H1 (cell line): ENCODE results near the gene NAE1. TPM values are rescaled to one million over a fixed set of nuclear protein-coding genes. Genes with fewer than 3 reads are reported as not detected.

Experiments used
- CBX5 ChIP-seq: fragments of 300-800, 300-1000 bp; sonication (generic); IDR thresholded peaks from 2 replicates; pipeline ENCODE4 v1.7.1; 2016; ENCODE audit warnings: antibody characterized with exemption, low read length, low read depth
- CTBP2 ChIP-seq: IDR thresholded peaks from 2 replicates; pipeline ENCODE4 v1.7.0; 2011; ENCODE audit warnings: borderline replicate concordance, mild to moderate bottlenecking, moderate library complexity, mixed read lengths, low read length; ENCODE audit not compliant: insufficient read depth, insufficient read length
- EP300 ChIP-seq, 2 experiments: IDR thresholded peaks; 1 replicate in 1 of 2; 2 replicates in 1 of 2; pipeline ENCODE4 v1.6.1; 2011 to 2012; ENCODE audit warnings: low read depth in 2 of 2, low read length in 2 of 2, mild to moderate bottlenecking in 2 of 2, borderline replicate concordance in 1 of 2, inconsistent platforms in 1 of 2, moderate library complexity in 1 of 2
- JUND ChIP-seq: IDR thresholded peaks from 2 replicates; pipeline ENCODE4 v1.6.1; 2011; ENCODE audit warnings: mild to moderate bottlenecking, improper control_type of control experiment, low read length
- KDM4A ChIP-seq: IDR thresholded peaks from one replicate; pipeline ENCODE4 v1.7.1; 2012; ENCODE audit warnings: low read depth, mild to moderate bottlenecking, moderate library complexity, low read length, inconsistent platforms; ENCODE audit not compliant: severe bottlenecking
- POLR2AphosphoS5 ChIP-seq: IDR thresholded peaks from 2 replicates; pipeline ENCODE4 v1.6.1; 2011; ENCODE audit warnings: low read depth, low read length
- SIX5 ChIP-seq: IDR thresholded peaks from 2 replicates; pipeline ENCODE4 v1.6.1; 2011; ENCODE audit warnings: mild to moderate bottlenecking, low read depth, low read length
- TCF12 ChIP-seq: IDR thresholded peaks from 2 replicates; pipeline ENCODE4 v1.6.1; 2011; ENCODE audit warnings: low read depth, mild to moderate bottlenecking, low read length
- polyA plus RNA-seq, 7 experiments: library from polyadenylated mRNA; depleted of rRNA in 3 of 7; stranded (reverse) in 5 of 7; unstranded in 2 of 7; fragments of >200 nt in 5 of 7; fragments of 200-250 nt in 2 of 7; gene quantifications; 1 replicate in 5 of 7; 2 replicates in 1 of 7; 4 replicates in 1 of 7; pipeline versions ENCODE4 v1.2.1 to v1.2.3, GENCODE V29; 2011 to 2013; ENCODE audit warnings: missing spikeins in 2 of 7, mixed read lengths in 2 of 7
- total RNA-seq: library from RNA; stranded (reverse); fragmentation: NEBNext Ultra II Directional; extraction: Animal tissue kit (Norgen Biotek cat#: 25700); gene quantifications from 2 replicates; pipeline ENCODE4 v1.2.1, GENCODE V29; 2021
- TF ChIP-seq, protein P1 (sequence below): fragments of 300-600 bp; sonication (generic); IDR thresholded peaks from 2 replicates; pipeline ENCODE4 v1.7.1; 2012; ENCODE audit warnings: low read length, moderate library complexity, mild to moderate bottlenecking, inconsistent platforms; ENCODE audit not compliant: insufficient replicate concordance

NAE1 gene
- total and polyA plus RNA-seq, 2 of the 8 experiments (the other 6 are each of a cell fraction or from before 2014, with no cell fraction given), result 66.6 to 155 TPM

GRCh38 chr16:66814734-66815133, 16.0 kb downstream of the NAE1 start (continued):
- TF ChIP-seq, protein P1, sequence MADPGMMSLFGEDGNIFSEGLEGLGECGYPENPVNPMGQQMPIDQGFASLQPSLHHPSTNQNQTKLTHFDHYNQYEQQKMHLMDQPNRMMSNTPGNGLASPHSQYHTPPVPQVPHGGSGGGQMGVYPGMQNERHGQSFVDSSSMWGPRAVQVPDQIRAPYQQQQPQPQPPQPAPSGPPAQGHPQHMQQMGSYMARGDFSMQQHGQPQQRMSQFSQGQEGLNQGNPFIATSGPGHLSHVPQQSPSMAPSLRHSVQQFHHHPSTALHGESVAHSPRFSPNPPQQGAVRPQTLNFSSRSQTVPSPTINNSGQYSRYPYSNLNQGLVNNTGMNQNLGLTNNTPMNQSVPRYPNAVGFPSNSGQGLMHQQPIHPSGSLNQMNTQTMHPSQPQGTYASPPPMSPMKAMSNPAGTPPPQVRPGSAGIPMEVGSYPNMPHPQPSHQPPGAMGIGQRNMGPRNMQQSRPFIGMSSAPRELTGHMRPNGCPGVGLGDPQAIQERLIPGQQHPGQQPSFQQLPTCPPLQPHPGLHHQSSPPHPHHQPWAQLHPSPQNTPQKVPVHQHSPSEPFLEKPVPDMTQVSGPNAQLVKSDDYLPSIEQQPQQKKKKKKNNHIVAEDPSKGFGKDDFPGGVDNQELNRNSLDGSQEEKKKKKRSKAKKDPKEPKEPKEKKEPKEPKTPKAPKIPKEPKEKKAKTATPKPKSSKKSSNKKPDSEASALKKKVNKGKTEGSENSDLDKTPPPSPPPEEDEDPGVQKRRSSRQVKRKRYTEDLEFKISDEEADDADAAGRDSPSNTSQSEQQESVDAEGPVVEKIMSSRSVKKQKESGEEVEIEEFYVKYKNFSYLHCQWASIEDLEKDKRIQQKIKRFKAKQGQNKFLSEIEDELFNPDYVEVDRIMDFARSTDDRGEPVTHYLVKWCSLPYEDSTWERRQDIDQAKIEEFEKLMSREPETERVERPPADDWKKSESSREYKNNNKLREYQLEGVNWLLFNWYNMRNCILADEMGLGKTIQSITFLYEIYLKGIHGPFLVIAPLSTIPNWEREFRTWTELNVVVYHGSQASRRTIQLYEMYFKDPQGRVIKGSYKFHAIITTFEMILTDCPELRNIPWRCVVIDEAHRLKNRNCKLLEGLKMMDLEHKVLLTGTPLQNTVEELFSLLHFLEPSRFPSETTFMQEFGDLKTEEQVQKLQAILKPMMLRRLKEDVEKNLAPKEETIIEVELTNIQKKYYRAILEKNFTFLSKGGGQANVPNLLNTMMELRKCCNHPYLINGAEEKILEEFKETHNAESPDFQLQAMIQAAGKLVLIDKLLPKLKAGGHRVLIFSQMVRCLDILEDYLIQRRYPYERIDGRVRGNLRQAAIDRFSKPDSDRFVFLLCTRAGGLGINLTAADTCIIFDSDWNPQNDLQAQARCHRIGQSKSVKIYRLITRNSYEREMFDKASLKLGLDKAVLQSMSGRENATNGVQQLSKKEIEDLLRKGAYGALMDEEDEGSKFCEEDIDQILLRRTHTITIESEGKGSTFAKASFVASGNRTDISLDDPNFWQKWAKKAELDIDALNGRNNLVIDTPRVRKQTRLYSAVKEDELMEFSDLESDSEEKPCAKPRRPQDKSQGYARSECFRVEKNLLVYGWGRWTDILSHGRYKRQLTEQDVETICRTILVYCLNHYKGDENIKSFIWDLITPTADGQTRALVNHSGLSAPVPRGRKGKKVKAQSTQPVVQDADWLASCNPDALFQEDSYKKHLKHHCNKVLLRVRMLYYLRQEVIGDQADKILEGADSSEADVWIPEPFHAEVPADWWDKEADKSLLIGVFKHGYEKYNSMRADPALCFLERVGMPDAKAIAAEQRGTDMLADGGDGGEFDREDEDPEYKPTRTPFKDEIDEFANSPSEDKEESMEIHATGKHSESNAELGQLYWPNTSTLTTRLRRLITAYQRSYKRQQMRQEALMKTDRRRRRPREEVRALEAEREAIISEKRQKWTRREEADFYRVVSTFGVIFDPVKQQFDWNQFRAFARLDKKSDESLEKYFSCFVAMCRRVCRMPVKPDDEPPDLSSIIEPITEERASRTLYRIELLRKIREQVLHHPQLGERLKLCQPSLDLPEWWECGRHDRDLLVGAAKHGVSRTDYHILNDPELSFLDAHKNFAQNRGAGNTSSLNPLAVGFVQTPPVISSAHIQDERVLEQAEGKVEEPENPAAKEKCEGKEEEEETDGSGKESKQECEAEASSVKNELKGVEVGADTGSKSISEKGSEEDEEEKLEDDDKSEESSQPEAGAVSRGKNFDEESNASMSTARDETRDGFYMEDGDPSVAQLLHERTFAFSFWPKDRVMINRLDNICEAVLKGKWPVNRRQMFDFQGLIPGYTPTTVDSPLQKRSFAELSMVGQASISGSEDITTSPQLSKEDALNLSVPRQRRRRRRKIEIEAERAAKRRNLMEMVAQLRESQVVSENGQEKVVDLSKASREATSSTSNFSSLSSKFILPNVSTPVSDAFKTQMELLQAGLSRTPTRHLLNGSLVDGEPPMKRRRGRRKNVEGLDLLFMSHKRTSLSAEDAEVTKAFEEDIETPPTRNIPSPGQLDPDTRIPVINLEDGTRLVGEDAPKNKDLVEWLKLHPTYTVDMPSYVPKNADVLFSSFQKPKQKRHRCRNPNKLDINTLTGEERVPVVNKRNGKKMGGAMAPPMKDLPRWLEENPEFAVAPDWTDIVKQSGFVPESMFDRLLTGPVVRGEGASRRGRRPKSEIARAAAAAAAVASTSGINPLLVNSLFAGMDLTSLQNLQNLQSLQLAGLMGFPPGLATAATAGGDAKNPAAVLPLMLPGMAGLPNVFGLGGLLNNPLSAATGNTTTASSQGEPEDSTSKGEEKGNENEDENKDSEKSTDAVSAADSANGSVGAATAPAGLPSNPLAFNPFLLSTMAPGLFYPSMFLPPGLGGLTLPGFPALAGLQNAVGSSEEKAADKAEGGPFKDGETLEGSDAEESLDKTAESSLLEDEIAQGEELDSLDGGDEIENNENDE, result no peak
- TF ChIP-seq CBX5, result no peak
- no peak for TF ChIP-seq EP300 (IDR thresholded peaks at IDR 0.05; ENCODE audit: borderline replicate concordance in 1 of 2, low read depth in 2 of 2, low read length in 2 of 2)
- TF ChIP-seq KDM4A, result no peak
- no peak for TF ChIP-seq CTBP2
- TF ChIP-seq POLR2AphosphoS5, result no peak
- TF ChIP-seq TCF12, result no peak
- no peak for TF ChIP-seq SIX5
- TF ChIP-seq JUND, result no peak
